Gastrocnemius medialis (tissue), 4 donors: ENCODE data around the gene CAP1.

ENCODE experiments used
- POLR2A ChIP-seq, 2 donors: fragments of 450-650 bp; IDR thresholded peaks; one replicate each; pipeline ENCODE4 v1.6.1; 2017; ENCODE audit warnings: antibody characterized with exemption in 2 of 2, mild to moderate bottlenecking in 2 of 2, moderate library complexity in 2 of 2
- TF ChIP-seq, protein P1 (sequence below), 5 experiments: fragments of 450-650 bp in 3 of 5; fragments of 200-600 bp in 2 of 5; sonication (generic) in 2 of 5; IDR thresholded peaks in 4 of 5; conservative IDR thresholded peaks in 1 of 5; 1 replicate in 4 of 5; 2 replicates in 1 of 5; pipeline ENCODE4 v1.5.1; 2016 to 2019; ENCODE audit warnings: antibody characterized with exemption in 5 of 5, mild to moderate bottlenecking in 3 of 5, moderate library complexity in 3 of 5

DNA sequence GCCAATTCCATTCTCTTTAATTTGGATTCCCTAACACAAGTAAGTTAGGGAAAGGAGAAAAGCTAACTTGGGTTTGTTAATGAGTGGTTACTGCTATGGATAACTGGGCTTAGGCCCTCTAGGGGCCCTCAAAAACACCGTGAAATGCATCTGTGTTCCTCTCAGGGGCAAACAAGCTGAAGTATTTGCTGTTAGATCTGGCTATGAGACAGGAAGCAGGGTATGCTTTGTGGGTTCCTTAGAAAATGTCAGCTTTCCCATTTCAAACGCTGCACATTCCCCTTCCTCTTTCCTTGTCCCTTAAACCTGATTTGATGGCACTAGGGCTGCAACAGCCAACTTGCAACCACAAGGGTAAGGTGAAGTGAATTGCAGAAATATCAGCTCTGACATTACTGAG lies 5.7 kb upstream of the CAP1 start:
- TF ChIP-seq, protein P1, sequence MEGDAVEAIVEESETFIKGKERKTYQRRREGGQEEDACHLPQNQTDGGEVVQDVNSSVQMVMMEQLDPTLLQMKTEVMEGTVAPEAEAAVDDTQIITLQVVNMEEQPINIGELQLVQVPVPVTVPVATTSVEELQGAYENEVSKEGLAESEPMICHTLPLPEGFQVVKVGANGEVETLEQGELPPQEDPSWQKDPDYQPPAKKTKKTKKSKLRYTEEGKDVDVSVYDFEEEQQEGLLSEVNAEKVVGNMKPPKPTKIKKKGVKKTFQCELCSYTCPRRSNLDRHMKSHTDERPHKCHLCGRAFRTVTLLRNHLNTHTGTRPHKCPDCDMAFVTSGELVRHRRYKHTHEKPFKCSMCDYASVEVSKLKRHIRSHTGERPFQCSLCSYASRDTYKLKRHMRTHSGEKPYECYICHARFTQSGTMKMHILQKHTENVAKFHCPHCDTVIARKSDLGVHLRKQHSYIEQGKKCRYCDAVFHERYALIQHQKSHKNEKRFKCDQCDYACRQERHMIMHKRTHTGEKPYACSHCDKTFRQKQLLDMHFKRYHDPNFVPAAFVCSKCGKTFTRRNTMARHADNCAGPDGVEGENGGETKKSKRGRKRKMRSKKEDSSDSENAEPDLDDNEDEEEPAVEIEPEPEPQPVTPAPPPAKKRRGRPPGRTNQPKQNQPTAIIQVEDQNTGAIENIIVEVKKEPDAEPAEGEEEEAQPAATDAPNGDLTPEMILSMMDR (IDR thresholded peaks at IDR 0.05 in 4 of 5, conservative IDR thresholded peaks at IDR 0.05 in 1 of 5) = no peak
- TF ChIP-seq POLR2A (IDR thresholded peaks at IDR 0.05) = no peak
